ENCODE results near the gene GSPT2. TPM values are rescaled to one million over a fixed set of nuclear protein-coding genes. Genes with fewer than 3 reads are reported as not detected.

Gene GSPT2
- total and polyA plus RNA-seq, 7 donors: 1.8 to 8.0 (median 3.9) TPM

GRCh38 chrX:51795136-51795535, 51.9 kb downstream of the GSPT2 start:
- Histone ChIP-seq H3K9me3 (no peaks in the 10 kb centered on the region), H3K4me3 (no peak overlapping the region), H3K36me3 (no peaks in the 10 kb centered on the region), H3K27me3 (no peaks in the 10 kb centered on the region), H3K27ac (no peak overlapping the region), H3K4me1 (no peaks in the 10 kb centered on the region)
- no peak for DNase-seq
- intact Hi-C loops (cut with DNase I): no loop called here
- TF ChIP-seq POLR2AphosphoS5 (IDR thresholded peaks at IDR 0.05) (no peak), EP300 (IDR thresholded peaks at IDR 0.05) (no peak), CTCF (IDR thresholded peaks at IDR 0.05) (no peak), POLR2A (IDR thresholded peaks at IDR 0.05) (no peak)
- WGBS, 2 donors: 90 to 95% methylated on average over 2 of the region's 2 CpGs

Other genes starting within 250 kb of the GSPT2 start
- gene NUDT11, start 246.8 kb upstream of the GSPT2 start, total RNA-seq: 1 to 10 TPM; 3.3 to 6.1 (median 4.5) TPM
- 1 to 10 TPM in 1 of 3 donors, under 1 TPM in 2; 0.46 to 1.1 (median 0.60) TPM for gene NUDT11, start 246.8 kb upstream of the GSPT2 start, polyA plus RNA-seq
- gene CENPVL3, start 124.5 kb upstream of the GSPT2 start, total RNA-seq: under 1 TPM in 1 of 4 donors, not detected in 3; 0.36 TPM
- not detected for gene CENPVL3, start 124.5 kb upstream of the GSPT2 start, polyA plus RNA-seq
- gene CENPVL2, start 60.6 kb upstream of the GSPT2 start, total RNA-seq: not detected
- gene CENPVL2, start 60.6 kb upstream of the GSPT2 start, polyA plus RNA-seq: not detected
- gene CENPVL1, start 32.9 kb upstream of the GSPT2 start, total RNA-seq: not detected
- gene CENPVL1, start 32.9 kb upstream of the GSPT2 start, polyA plus RNA-seq: not detected
- 10 to 100 TPM; 34.6 to 51.4 (median 41.9) TPM for gene MAGED1, start 150.2 kb downstream of the GSPT2 start, total RNA-seq
- 10 to 100 TPM; 27.0 to 47.2 (median 31.4) TPM for gene MAGED1, start 150.2 kb downstream of the GSPT2 start, polyA plus RNA-seq

Data from sigmoid colon (tissue), 7 donors.